Measurements from ENCODE around the gene SPATS2L. TPM values are rescaled to one million over a fixed set of nuclear protein-coding genes. Genes with fewer than 3 reads are reported as not detected.
A peak's percentile ranks its signal among the peaks of the same experiment; 100 is the strongest.

The SPATS2L gene
- total and polyA plus RNA-seq, 2 of the 13 experiments (the other 11 are each of a cell fraction or from before 2014, with no cell fraction given): 154 to 212 TPM

- TF ChIP-seq ARNT2 (CRISPR knock-in tag; IDR thresholded peaks at IDR 0.05; ENCODE audit: low read depth): no peak
- no peak for TF ChIP-seq BCL3 (CRISPR knock-in tag; IDR thresholded peaks at IDR 0.05)
- TF ChIP-seq NFIB (CRISPR knock-in tag; IDR thresholded peaks at IDR 0.05; ENCODE audit: borderline replicate concordance): no peak
- no peak for TF ChIP-seq TIGD3 (CRISPR knock-in tag; IDR thresholded peaks at IDR 0.05; ENCODE audit: borderline replicate concordance)
- TF ChIP-seq GATAD1 (CRISPR knock-in tag; IDR thresholded peaks at IDR 0.05): 0 out of 2 replicates have a peak, but pooled peaks have one; percentile 36
- no peak for TF ChIP-seq ZNF362 (CRISPR knock-in tag; IDR thresholded peaks at IDR 0.05; ENCODE audit: borderline replicate concordance)
- TF ChIP-seq ZFP90 (CRISPR knock-in tag; IDR thresholded peaks at IDR 0.05; ENCODE audit: borderline replicate concordance): no peak
- TF ChIP-seq NR2C2 (CRISPR knock-in tag; IDR thresholded peaks at IDR 0.05; ENCODE audit: borderline replicate concordance): peak; percentile 48; the same call in 1 of the 2 replicates
- no peak; the same call in 1 of the 2 replicates for TF ChIP-seq ZMYM3 (CRISPR knock-in tag; IDR thresholded peaks at IDR 0.05)
- TF ChIP-seq MXD3 (CRISPR knock-in tag; IDR thresholded peaks at IDR 0.05): peak; percentile 56; the same call in 1 of the 2 replicates
- no peak for TF ChIP-seq NCOA5 (CRISPR knock-in tag; IDR thresholded peaks at IDR 0.05)
- no peak for TF ChIP-seq LCORL (IDR thresholded peaks at IDR 0.05)
- peak; percentile 64; the same call in 1 of the 2 replicates for TF ChIP-seq LCORL (CRISPR knock-in tag; IDR thresholded peaks at IDR 0.05)
- no peak for TF ChIP-seq HIVEP1 (CRISPR knock-in tag; IDR thresholded peaks at IDR 0.05)
- TF ChIP-seq ZNF773 (CRISPR knock-in tag; IDR thresholded peaks at IDR 0.05; ENCODE audit: borderline replicate concordance): no peak
- TF ChIP-seq SUZ12 (IDR thresholded peaks at IDR 0.05; ENCODE audit: low read depth, low read length): no peak
- no peak; the same call in 1 of the 2 replicates for TF ChIP-seq ZNF547 (CRISPR knock-in tag; IDR thresholded peaks at IDR 0.05)
- peak; percentile 82 for TF ChIP-seq ZNF3 (CRISPR knock-in tag; IDR thresholded peaks at IDR 0.05)
- TF ChIP-seq ZXDC (CRISPR knock-in tag; IDR thresholded peaks at IDR 0.05): peak; percentile 40; the same call in 1 of the 2 replicates
- no peak for TF ChIP-seq ZSCAN12 (CRISPR knock-in tag; IDR thresholded peaks at IDR 0.05)
- TF ChIP-seq ZNF530 (CRISPR knock-in tag; IDR thresholded peaks at IDR 0.05; ENCODE audit: low read depth): 0 out of 2 replicates have a peak, but pooled peaks have one; percentile 73
- no peak for TF ChIP-seq ZNF562 (CRISPR knock-in tag; IDR thresholded peaks at IDR 0.05; ENCODE audit: borderline replicate concordance)
- TF ChIP-seq ZNF607 (CRISPR knock-in tag; IDR thresholded peaks at IDR 0.05; ENCODE audit: borderline replicate concordance): peak; percentile 53; the same call in 1 of the 2 replicates
Observed at GRCh38 chr2:200306196-200306930, at the start of gene SPATS2L (continued).
